Neuronal stem cell (in vitro differentiated cells): ENCODE results near the gene ZNF597.

Experiments used
- DNase-seq: peaks from one replicate; pipeline ENCODE4 v3.0.0-alpha.2; 2013; ENCODE audit warnings: low spot score
- H2AFZ ChIP-seq: one replicate; pipeline ENCODE4 v1.6.1; 2013; ENCODE audit warnings: mild to moderate bottlenecking, low read length, inconsistent platforms
- H2AK5ac ChIP-seq: 2 replicates; pipeline ENCODE4 v1.6.1; 2013; ENCODE audit warnings: low read depth, mild to moderate bottlenecking, inconsistent platforms, low read length, moderate library complexity, mixed read lengths
- H2BK120ac ChIP-seq: 2 replicates; pipeline ENCODE4 v1.6.1; 2013; ENCODE audit warnings: low read depth, mild to moderate bottlenecking, inconsistent platforms, low read length, moderate library complexity, mixed read lengths
- H2BK12ac ChIP-seq: one replicate; pipeline ENCODE4 v1.6.1; 2013; ENCODE audit warnings: low read length, inconsistent platforms
- H2BK15ac ChIP-seq: 2 replicates; pipeline ENCODE4 v1.6.1; 2013; ENCODE audit warnings: mild to moderate bottlenecking, low read length, inconsistent platforms, mixed read lengths
- H2BK5ac ChIP-seq: one replicate; pipeline ENCODE4 v1.6.1; 2013; ENCODE audit warnings: inconsistent platforms, mild to moderate bottlenecking, low read length, moderate library complexity
- H3K14ac ChIP-seq: one replicate; pipeline ENCODE4 v1.6.1; 2013; ENCODE audit warnings: low read length, inconsistent platforms
- H3K18ac ChIP-seq: 2 replicates; pipeline ENCODE4 v1.6.1; 2013; ENCODE audit warnings: low read length, inconsistent platforms
- H3K23ac ChIP-seq: 2 replicates; pipeline ENCODE4 v1.6.1; 2013; ENCODE audit warnings: low read depth, mild to moderate bottlenecking, mixed read lengths, low read length, inconsistent platforms; ENCODE audit not compliant: poor library complexity
- H3K27ac ChIP-seq: replicated peaks from 3 replicates; pipeline ENCODE4 v1.5.1; 2013; ENCODE audit warnings: low read length, inconsistent platforms
- H3K27me3 ChIP-seq, 3 experiments: 2 replicates each; pipeline ENCODE4 v1.6.1; 2013; ENCODE audit warnings: low read length in 3 of 3, mild to moderate bottlenecking in 2 of 3, inconsistent platforms in 1 of 3, low read depth in 1 of 3, mixed read lengths in 1 of 3, moderate library complexity in 1 of 3; ENCODE audit not compliant: control insufficient read depth in 3 of 3, insufficient read depth in 3 of 3
- H3K36me3 ChIP-seq, 2 donors: replicated peaks in 1 of 2; 2 replicates each; pipeline ENCODE4 v1.6.1; 2013; ENCODE audit warnings: low read length in 2 of 2; ENCODE audit not compliant: control insufficient read depth in 2 of 2, insufficient read depth in 2 of 2
- H3K4ac ChIP-seq: 2 replicates; pipeline ENCODE4 v1.6.1; 2013; ENCODE audit warnings: inconsistent platforms, mild to moderate bottlenecking, low read length, moderate library complexity
- H3K4me1 ChIP-seq, 2 donors: 1 replicate in 1 of 2; 2 replicates in 1 of 2; pipeline ENCODE4 v1.6.1; 2013; ENCODE audit warnings: low read length in 2 of 2, low read depth in 1 of 2; ENCODE audit not compliant: control insufficient read depth in 2 of 2, insufficient read depth in 1 of 2
- H3K4me2 ChIP-seq: one replicate; pipeline ENCODE4 v1.6.1; 2013; ENCODE audit warnings: mild to moderate bottlenecking, low read length, inconsistent platforms; ENCODE audit not compliant: insufficient read depth, poor library complexity, severe bottlenecking
- H3K4me3 ChIP-seq, 2 donors: 2 replicates each; pipeline ENCODE4 v1.5.1; 2013; ENCODE audit warnings: low read length in 2 of 2, mild to moderate bottlenecking in 2 of 2, inconsistent platforms in 1 of 2, moderate library complexity in 1 of 2
- H3K79me1 ChIP-seq: one replicate; pipeline ENCODE4 v1.6.1; 2013; ENCODE audit warnings: low read depth, mild to moderate bottlenecking, inconsistent platforms, low read length, moderate library complexity
- H3K9ac ChIP-seq: one replicate; pipeline ENCODE4 v1.6.1; 2013; ENCODE audit warnings: mild to moderate bottlenecking, low read depth, low read length, inconsistent platforms; ENCODE audit not compliant: poor library complexity
- H3K9me3 ChIP-seq, 2 donors: replicated peaks in 1 of 2; 2 replicates each; pipeline versions ENCODE3 to v1.6.1; 2013; ENCODE audit warnings: low read length in 2 of 2, mild to moderate bottlenecking in 2 of 2, inconsistent platforms in 1 of 2, low read depth in 1 of 2, mixed read lengths in 1 of 2, moderate library complexity in 1 of 2; ENCODE audit not compliant: control insufficient read depth in 2 of 2, insufficient read depth in 1 of 2
- H4K8ac ChIP-seq: one replicate; pipeline ENCODE4 v1.6.1; 2013; ENCODE audit warnings: low read depth, mild to moderate bottlenecking, inconsistent platforms, low read length, moderate library complexity
- H4K91ac ChIP-seq: one replicate; pipeline ENCODE4 v1.6.1; 2013; ENCODE audit warnings: low read length, low read depth, mild to moderate bottlenecking, inconsistent platforms; ENCODE audit not compliant: poor library complexity
- WGBS, 2 donors: extraction: QIAGEN DNeasy Blood & Tissue Kit; methylation state at CpG; one replicate each; pipeline ENCODE4 v1.1.7; 2013; ENCODE audit warnings: missing lambda C conversion rate in 2 of 2, mixed read lengths in 1 of 2; ENCODE audit not compliant: insufficient read length in 2 of 2, insufficient replicate concordance in 1 of 2; ENCODE audit errors: extremely low coverage in 2 of 2; 5-methylcytosine and 5-hydroxymethylcytosine counted together

ZNF597 gene

GRCh38 chr16:3467921-3468320, 24.6 kb upstream of the ZNF597 start:
- Histone ChIP-seq H2AFZ (no peak overlapping the region), H2BK5ac (no peak overlapping the region), H4K91ac (no peak overlapping the region), H3K9ac (no peak overlapping the region), H3K79me1 (peaks cover 16% of the 10 kb centered on the region), H3K4me1 (peaks cover 0 to 4% of the 10 kb centered on the region in 2 donors), H3K27ac (no peak overlapping the region), H2AK5ac (no peak overlapping the region), H2BK120ac (no peak overlapping the region), H2BK15ac (no peak overlapping the region), H4K8ac (no peak overlapping the region), H3K4me3 (no peak overlapping the region), H3K4me2 (no peak overlapping the region), H2BK12ac (no peak overlapping the region), H3K36me3 (peaks cover 9 to 38% of the 10 kb centered on the region in 2 donors), H3K4ac (no peak overlapping the region), H3K18ac (no peak overlapping the region), H3K14ac (no peak overlapping the region), H3K23ac (no peak overlapping the region), H3K9me3 (peaks cover 2 to 3% of the 10 kb centered on the region in 2 donors), H3K27me3 (no peaks in the 10 kb centered on the region)
- DNase-seq, result no peak
- WGBS, 2 donors, result no CpG with 5 or more reads among the region's 4 CpGs

GRCh38 chr16:3467182-3467581, 23.9 kb upstream of the ZNF597 start:
- H2BK120ac ChIP-seq, result no peak overlapping the region
- no peak for DNase-seq
- no peak overlapping the region for H3K14ac ChIP-seq
- no peak overlapping the region for H4K91ac ChIP-seq
- no peak overlapping the region for H3K9ac ChIP-seq
- H2BK12ac ChIP-seq, result no peak overlapping the region
- H2AFZ ChIP-seq, result no peak overlapping the region
- H3K36me3 ChIP-seq, result peaks cover 9 to 43% of the 10 kb centered on the region in 2 donors
- no peak overlapping the region for H3K23ac ChIP-seq
- no CpG with 5 or more reads among the region's 8 CpGs for whole genome bisulfite sequencing, 2 donors
- H2AK5ac ChIP-seq, result no peak overlapping the region
- no peak overlapping the region for H2BK15ac ChIP-seq
- no peak overlapping the region for H3K18ac ChIP-seq
- H3K27me3 ChIP-seq, result no peaks in the 10 kb centered on the region
- H4K8ac ChIP-seq, result no peak overlapping the region
- H3K27ac ChIP-seq, result no peak overlapping the region
- H3K4me2 ChIP-seq, result no peak overlapping the region
- H3K4ac ChIP-seq, result no peak overlapping the region
- no peak overlapping the region for H2BK5ac ChIP-seq
- peaks cover 15% of the 10 kb centered on the region for H3K79me1 ChIP-seq
- H3K4me1 ChIP-seq, result peaks cover 0 to 4% of the 10 kb centered on the region in 2 donors
- peaks cover 2 to 3% of the 10 kb centered on the region in 2 donors for H3K9me3 ChIP-seq
- no peak overlapping the region for H3K4me3 ChIP-seq

GRCh38 chr16:3465911-3466584, 22.7 kb upstream of the ZNF597 start:
- H3K18ac ChIP-seq, result no peak overlapping the region
- no peak for DNase-seq

GRCh38 chr16:3465301-3465700, 22.0 kb upstream of the ZNF597 start:
- Histone ChIP-seq H2BK120ac (no peak overlapping the region), H3K36me3 (peaks cover 9 to 46% of the 10 kb centered on the region in 2 donors), H3K14ac (no peak overlapping the region), H3K9me3 (peaks cover 2% of the 10 kb centered on the region in 2 donors), H3K18ac (no peak overlapping the region), H3K23ac (no peak overlapping the region), H2BK15ac (no peak overlapping the region), H3K4me1 (peaks cover 0 to 9% of the 10 kb centered on the region in 2 donors), H3K4ac (no peak overlapping the region), H3K9ac (no peak overlapping the region), H3K79me1 (peaks cover 11% of the 10 kb centered on the region), H3K4me2 (no peak overlapping the region), H4K91ac (no peak overlapping the region), H2BK12ac (no peak overlapping the region), H2AK5ac (no peak overlapping the region), H4K8ac (no peak overlapping the region), H3K27me3 (no peaks in the 10 kb centered on the region), H3K4me3 (no peak overlapping the region), H3K27ac (no peak overlapping the region), H2BK5ac (no peak overlapping the region), H2AFZ (no peak overlapping the region)
- no peak for DNase-seq
- WGBS, 2 donors, result no CpG with 5 or more reads among the region's 12 CpGs

More at GRCh38 chr16:3465911-3466584, 22.7 kb upstream of the ZNF597 start:
- no peak overlapping the region for H4K8ac ChIP-seq
- H3K4me1 ChIP-seq, result peaks cover 0 to 8% of the 10 kb centered on the region in 2 donors
- no peak overlapping the region for H3K4me2 ChIP-seq
- no peak overlapping the region for H3K14ac ChIP-seq
- H3K9ac ChIP-seq, result no peak overlapping the region
- H3K23ac ChIP-seq, result no peak overlapping the region
- no peak overlapping the region for H2AFZ ChIP-seq
- H2BK12ac ChIP-seq, result no peak overlapping the region
- peaks cover 9 to 40% of the 10 kb centered on the region in 2 donors for H3K36me3 ChIP-seq
- H2AK5ac ChIP-seq, result no peak overlapping the region
- peaks cover 11% of the 10 kb centered on the region for H3K79me1 ChIP-seq
- H2BK120ac ChIP-seq, result no peak overlapping the region
- no peaks in the 10 kb centered on the region for H3K27me3 ChIP-seq
- H3K27ac ChIP-seq, result no peak overlapping the region
- H4K91ac ChIP-seq, result no peak overlapping the region
- no peak overlapping the region for H2BK5ac ChIP-seq
- no peak overlapping the region for H2BK15ac ChIP-seq
- H3K9me3 ChIP-seq, result peaks cover 2% of the 10 kb centered on the region in 2 donors
- no peak overlapping the region for H3K4ac ChIP-seq
- no CpG with 5 or more reads among the region's 21 CpGs for WGBS, 2 donors
- H3K4me3 ChIP-seq, result no peak overlapping the region
